Activated T-cell treated with anti-CD3 and anti-CD28 coated beads for 1 hour (primary cell): ENCODE measurements around the gene PHF19.
A peak's percentile ranks its signal among the peaks of the same experiment; 100 is the strongest.

Source experiments
- DNase-seq: peaks from one replicate; pipeline ENCODE4 v3.0.0-alpha.2; 2020; ENCODE audit warnings: low read depth

PHF19 gene

DNA sequence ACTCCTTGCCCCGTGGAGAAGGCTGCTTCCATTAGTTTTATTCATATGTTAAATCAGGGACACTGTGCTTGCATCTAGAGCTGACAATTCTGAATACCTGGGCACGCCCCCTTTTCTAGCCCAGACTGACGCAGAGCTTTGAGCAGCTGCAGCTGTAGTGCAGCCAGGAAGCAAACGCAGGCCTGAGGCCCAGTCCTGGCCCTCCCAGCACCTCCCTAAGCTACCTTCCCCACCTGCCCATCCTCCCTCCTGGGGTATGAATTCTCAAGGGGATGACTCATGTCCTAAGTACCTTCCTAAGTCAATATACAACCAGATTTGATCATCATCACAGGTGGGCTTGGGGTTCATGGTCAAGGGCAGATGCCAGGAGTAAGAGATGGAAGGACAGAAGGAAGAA lies 3.5 kb downstream of the PHF19 start:
- DNase-seq = no peak

DNA sequence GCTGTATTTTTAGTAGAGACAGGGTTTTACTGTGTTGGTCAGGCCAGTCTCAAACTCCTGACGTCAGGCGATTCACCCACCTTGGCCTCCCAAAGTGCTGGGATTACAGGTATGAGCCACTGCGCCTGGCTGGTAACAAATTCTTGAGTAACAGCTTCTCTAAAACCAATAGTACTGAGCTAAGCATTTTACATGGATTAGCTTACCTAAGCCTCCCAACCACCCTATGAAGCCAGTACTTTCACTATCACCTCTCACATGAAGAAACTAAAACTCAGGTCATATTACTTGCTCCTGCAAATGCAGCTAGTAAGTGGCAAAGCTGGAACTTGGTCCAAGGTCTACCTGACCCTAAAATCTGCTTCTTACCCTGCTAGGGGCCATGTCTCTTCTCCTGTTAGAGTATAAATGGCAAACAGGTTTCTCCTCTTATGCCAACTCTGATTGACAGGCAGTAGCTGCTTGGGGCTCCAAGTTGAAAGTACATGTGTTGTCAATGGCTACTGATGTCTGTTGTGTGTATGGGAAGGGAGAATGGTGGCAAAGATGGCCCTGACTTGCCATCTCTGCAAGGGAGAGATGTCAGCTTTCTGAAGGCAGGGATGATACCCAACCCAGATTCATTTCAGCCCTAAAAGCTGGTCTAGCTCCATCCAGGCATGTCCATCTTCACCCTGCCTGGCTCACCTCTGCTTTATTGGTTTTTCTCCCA lies 4.0 kb downstream of the PHF19 start:
- DNase-seq = no peak

DNA sequence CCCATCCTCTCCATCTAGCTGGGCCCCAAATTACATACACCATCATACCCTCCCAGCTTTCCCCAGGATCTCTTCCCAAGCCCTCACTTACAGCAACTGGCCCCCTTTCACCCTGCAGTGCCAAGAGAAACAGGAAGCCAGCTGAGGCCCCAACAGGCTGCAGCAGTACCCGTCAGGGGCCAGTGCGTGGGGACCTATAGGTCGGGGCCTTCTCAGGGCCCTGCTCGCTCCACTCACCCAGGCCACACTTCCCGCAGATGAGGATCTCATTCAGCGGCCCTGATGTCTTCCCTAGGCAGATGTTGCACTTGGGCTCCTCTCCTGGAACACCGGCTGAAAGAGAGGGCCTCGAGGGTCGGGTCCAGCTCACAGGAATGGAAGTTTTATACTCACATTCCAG lies 6.8 kb downstream of the PHF19 start:
- DNase-seq = no peak

DNA sequence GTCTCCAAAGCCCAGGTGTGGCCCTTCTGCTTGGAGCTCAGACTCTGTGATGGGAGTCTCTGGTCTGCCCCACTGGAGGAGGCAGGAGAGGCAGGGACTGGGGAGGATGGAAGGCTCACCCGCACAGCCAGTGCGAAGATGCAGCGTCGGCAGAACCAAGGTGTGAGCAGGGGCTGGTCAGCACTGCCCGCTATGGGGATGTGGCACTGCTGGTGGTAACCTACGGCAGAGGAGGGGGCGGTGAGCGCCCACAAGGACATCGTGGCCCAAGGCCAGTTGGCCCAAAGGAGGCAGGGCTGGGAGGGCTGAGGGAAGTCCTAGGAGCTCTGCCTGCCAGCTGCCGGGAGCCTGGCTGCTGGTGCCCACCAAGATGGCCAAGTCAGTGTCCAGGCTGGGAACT lies 7.3 kb downstream of the PHF19 start:
- no peak for DNase-seq

GRCh38 chr9:120869360-120869687 lies 7.7 kb downstream of the PHF19 start:
- DNase-seq = no peak

DNA sequence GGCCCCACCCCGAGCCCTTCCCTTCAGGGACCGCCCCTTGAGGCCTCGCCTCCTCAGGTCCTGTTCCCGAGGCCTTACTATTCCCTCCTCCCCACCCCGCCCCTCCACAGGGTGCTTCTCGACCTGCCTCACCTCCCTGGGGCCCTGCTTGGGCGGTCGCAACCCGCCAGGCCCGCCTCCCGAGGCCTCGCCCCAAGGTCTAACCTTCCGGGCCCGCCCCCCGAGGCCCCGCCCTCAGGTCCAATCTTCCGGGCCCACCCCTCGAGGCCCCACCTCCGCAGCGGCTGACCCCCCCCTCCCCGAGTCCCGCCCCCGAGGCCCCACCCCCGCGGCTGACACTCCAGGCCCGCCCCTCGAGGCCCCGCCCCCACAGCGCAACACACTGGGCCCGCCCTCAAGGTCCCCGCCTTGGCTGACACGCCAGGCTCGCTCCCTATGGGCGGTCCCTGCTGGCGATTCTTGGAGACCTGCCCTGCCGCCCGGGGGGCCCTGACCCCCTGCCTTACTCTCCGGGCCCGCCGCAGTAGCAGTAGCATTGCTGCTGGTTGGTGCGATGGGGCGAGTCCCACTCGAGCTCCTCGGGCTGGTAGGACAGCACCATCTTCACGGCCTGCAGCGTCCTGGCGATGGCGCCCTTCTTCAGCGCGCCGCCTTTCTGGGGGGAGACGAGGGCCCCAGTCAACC lies 8.2 kb downstream of the PHF19 start:
- peak; percentile 99 for DNase-seq

DNA sequence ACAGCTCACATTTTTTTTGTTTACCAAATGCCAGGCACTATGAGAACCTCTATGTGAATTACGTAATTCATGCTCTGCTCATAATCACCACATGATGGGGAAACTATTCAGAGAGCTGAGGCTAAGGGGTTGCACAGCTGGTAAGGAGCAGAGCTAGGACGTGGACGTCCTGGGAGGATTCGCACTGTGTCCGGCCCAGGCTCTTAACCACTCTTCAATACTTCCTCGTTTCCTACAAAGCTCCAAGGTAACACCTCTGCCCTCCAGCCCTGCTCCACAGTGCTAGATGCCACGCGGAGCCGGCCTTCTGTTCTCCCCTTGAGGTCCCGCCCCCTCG lies 8.7 kb downstream of the PHF19 start:
- no peak for DNase-seq

- DNase-seq = no peak
Measured at GRCh38 chr9:120867676-120868338, 9.2 kb downstream of the PHF19 start.

DNA sequence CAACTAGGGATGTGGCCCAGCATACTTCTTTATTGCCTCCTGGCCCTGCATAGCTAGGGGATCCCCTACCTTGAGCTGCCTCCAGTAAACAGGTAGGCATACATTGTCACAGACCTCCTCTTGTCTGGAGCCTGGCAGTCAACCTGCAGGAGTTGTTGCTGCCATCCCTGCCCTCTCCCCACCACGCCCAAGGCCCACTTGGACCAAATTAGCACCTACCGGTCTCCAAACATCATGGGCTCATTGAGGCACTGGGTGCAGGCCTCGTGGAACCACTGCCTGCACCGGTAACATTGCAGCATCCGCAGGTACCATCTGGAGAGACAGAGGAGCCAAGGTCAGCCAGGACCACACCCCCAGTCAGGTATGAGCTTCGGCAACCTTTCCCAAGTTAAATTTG lies 10.3 kb downstream of the PHF19 start:
- no peak for DNase-seq

DNA sequence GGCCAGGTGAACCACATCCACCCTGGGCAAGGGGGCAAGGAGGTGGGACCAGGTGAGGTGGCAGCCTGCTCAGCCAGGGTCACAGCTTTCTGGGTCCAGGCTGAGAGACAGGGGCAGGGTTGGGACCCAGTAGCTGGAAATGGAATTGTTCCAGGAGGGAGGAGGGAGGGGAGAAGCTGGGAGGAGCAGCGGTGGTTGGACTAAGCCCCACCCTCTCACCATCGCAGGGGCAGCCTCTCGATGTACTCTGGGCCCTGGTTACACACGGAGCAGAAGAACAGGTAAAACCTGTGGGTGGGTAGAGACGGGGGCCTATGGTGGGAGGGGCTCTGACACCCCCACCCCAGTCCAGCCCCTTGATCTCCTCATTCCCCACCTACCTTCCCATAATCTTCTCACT lies 11.2 kb downstream of the PHF19 start:
- no peak for DNase-seq

- DNase-seq = no peak
Measured at GRCh38 chr9:120865176-120865575, 11.8 kb downstream of the PHF19 start.

GRCh38 chr9:120864719-120865118 lies 12.3 kb downstream of the PHF19 start:
- no peak for DNase-seq

GRCh38 chr9:120863833-120864232 lies 13.2 kb downstream of the PHF19 start:
- no peak for DNase-seq

DNA sequence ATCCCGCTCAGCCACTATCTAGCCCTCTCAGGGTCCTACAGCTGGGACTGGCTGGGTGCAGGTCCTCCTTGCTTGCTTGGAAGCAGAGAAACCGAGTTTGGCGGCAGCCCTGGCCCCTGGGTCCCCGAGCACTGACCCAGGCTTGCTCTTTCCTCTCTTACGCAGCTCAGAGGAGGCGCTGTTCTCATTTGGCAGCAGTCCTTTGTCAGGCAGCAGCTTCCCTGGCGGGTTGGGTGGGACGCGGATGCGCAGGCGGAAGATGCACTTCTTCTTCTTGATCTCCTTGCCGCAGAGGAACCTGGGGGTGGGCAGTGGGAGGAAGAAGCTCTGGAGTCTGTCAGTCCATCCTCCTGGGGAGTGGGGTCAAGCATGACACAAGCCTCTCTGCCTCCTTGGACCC lies 14.5 kb downstream of the PHF19 start:
- no peak for DNase-seq

GRCh38 chr9:120861935-120862334 lies 15.1 kb downstream of the PHF19 start:
- no peak for DNase-seq

DNA sequence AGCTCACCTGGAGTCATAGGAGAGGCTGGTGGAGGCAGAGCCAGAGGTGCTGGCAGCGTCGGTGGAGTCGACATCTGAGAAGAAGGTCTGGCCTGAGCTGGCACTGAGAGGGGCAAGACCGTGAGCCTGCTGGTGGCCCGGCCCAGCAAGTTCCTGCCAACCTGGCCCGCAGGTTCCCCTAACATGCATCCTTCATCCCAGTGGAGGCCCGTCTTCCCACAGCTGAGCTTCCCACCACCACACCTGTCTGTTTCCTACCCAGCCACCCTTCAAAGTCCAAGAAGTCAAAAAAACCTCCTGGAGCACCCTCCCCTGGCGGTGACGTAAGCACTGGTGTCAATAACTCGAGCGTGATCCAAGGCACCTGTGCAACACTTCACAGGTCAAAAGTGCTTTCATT lies 16.9 kb downstream of the PHF19 start:
- DNase-seq = no peak

GRCh38 chr9:120859361-120859760 lies 17.6 kb downstream of the PHF19 start:
- no peak for DNase-seq

DNA sequence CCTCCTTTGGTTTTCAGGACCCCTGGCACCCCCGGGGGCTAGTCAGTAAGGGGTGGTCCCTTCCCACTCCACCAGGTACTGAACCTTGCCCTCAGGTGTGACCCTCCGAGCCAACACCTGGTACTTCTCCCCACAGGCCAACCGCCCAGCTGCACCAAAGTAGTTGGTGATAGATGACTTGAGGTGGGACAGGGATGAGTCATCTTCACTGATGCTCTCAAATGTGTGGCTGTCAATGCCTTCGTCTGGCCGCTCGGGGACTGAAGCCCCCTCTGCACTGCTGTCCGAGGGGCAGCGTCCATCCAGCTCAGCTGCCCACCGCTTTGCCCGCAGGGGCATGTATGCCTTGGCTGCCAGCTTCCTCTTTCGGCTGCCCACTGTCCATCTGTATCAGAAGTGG lies 19.1 kb downstream of the PHF19 start:
- no peak for DNase-seq

DNA sequence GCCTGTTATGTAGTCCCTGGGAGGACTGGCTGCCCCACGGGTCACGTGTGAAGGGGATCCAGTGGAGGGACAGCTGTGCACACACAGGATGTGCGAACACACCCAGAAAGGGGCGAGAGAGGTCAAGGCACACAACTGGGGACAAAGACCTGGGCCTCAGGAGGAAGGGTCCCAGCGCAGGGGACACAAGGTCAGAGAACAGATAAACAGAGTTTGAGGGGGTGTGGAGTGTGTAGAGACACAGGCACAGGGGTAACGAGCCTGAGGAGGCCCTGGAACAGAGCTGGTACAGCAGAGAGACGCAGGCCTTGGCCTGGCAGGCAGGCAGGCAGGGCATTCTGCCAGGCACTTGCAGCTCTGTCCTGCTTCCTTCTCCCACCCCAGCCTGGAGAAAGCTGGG lies 19.5 kb downstream of the PHF19 start:
- no peak for DNase-seq

DNA sequence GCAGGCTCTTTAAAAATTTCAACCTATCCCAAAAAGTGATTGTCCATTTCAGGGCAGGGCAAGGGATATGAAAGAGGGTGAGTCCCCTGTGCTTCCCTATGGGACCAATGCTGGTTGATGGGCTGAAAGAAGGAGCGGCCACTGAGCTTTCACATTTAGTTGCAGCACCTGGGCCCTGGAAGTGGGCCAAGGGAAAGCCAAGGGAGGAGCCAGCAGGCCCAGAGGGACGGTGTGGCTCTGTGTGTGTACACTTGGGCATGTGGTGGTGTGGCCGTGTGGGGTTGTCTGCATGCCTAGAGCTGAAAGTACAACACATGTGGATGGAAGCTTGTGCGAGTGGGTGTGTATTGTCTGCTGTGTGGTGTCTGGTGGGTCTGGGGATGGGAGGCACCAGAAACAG lies 20.3 kb downstream of the PHF19 start:
- DNase-seq = no peak

DNA sequence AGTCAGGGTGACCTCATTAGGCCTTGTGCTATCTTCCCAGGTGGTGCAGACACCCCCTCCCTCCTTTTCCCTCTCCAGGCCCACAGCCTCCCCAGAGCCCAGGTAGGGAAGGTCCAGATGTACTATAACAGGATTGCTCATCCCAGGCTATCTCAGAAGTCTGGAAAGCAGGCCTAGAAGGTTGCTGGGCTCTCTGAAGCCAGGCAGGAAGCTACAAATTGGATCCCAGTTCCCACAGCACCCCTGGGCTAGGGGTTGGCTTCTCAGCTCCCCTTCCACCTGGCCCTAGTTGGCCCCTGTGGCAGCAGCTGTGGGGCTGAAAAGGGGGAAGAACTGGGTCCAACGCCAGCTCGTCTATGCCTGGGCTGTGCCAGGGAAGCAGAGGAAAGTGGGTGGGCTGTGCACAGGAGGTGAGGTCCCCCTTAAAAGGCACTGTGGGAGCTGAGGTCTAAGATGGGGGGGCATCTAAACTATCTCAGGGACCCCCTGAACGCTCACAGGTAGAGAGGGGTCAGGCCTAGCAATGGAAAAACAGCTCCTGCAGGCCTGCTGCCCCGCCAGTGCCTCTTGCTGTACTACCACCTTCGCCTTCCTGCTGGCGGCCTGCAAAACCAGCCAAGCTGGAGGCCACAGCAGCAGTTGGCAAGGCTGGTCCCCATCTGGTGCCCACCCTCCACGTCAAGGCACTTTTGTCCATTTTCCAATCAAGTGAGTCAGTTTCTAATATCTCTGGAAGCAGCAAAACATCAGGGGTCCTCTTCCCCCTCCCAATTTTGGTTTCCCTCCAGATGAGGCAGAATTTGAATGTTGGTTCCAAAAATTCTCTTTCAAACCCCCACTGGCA lies 20.9 kb downstream of the PHF19 start:
- no peak for DNase-seq

DNA sequence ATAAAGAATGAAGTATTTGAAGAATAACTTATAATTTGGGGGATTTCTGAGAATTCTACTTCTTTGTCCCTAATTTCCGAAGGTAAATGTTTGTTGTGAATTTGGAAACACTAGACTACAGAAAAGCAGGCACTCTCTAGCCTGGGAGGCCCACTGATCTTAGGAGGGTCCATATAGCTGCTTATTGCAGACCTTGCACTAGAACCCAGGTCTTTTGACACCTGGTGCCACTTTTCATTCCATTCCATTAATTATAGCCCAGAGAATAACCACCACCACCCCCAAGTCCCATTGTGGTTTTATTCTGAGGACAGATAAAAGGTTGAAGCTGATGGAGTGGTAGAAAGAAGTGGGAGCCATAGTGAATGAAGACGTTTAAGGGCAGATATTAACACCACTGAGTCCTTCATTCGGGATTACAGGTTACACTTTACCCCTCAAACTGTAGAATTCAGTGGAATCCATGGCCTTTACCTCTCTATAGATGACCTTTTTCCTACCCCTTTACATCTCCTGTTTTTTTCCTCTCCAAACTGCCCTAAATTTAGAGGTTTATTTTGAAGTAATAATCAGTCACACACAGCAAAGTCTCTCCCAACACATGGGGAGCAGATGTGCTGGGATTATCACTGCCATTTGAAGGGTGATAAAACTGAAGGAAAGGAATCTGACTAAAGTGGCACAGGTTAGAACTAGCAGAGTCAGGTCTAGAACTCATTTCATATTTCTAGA lies 22.2 kb downstream of the PHF19 start:
- DNase-seq = no peak
